ENCODE data around the gene LRRC36.

LRRC36 gene

DNA sequence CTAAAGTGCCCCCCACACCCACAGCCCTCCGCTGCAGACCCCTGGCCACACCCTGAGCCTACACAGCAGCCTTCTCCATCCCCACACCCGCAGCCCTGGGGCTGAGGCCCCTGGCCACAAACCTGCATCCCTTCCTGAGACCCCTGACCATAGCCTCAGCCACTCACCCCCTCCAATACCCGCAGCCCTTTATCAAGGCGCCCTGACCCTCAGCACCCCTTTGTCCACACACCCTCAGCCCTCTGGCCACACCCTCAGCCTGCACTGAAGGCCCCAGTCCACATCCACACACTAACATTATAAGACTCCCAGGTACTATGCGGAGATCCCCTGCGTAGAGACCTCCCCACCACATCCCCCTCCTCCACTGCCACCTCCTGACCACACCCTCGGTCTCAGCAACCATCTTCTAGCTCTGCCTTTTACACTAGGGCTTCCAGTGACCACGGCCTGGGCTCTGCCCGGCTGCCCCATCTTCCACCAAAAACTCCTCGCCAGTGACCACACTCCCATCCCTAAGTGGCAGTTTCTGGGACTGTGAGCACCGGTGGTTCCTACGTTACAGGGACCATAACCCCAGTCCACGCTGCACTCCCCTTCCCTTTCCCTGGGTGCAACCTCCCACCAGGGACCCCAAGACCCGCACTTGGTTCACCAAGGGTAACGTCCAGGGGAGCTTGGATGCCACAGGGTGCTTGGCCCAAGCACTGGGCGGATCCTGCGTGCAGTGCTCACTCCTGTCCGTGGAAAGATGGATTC is 65.9 kb downstream of the LRRC36 start:
- DNase-seq = no peak

DNA sequence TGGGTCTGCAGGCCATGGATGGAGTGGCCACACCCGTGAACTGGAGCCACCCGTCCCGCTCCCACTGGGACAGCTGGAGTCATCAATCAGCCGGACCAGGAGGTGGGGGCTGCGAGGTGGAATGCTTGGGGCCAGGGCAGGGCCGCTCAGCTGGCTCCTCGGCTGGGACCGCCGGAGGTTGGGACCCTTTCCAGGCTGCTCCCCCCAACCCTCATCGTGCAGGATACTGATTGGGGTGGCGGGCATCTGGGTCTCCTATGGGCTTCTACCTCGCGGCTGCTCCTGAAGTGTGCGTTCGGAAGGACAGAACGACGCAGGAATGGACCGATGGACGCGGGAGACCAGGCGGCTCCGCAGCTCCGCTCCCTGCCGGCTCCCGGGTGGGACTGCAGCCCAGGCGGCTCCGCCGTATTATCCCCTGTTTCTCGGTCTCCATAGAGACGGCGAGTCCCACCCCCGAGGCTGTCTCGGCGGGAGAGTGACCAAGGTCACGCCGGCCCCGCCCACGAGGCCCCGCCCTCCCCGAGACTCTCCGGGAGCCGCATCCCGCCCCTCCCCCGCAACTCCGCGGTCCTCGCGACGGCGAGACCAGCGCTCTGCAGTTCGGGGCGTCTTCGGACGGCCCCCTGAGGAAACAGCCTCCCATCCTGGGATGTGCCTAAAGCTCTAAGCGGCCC is 66.6 kb downstream of the LRRC36 start, which contains the start of gene TPPP3:
Gene TPPP3 (minus strand): TSS at position 388 of the 677 bp plus-strand sequence. CDS start 2,387 bp downstream, outside the sequence.
- peak; percentile 75 to 86 for DNase-seq

DNA sequence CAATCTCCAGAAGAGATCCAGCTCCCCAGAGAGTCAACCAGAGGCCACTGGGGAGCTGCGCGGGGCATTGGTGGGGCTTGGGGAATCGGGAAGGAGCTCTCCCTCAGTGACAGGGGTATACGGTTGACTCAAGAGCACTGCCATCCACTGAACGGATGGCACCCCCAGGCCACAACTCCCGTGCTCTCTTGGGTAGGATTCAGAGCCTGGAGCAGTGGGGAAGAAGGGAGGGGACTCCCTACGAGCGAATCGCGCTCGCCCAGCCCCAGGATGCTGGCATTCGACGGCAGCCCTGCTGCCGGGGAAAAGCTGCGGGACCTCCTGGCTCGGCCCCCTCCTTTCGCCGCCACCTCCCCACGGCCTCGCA is 67.2 kb downstream of the LRRC36 start:
- no peak for DNase-seq

DNA sequence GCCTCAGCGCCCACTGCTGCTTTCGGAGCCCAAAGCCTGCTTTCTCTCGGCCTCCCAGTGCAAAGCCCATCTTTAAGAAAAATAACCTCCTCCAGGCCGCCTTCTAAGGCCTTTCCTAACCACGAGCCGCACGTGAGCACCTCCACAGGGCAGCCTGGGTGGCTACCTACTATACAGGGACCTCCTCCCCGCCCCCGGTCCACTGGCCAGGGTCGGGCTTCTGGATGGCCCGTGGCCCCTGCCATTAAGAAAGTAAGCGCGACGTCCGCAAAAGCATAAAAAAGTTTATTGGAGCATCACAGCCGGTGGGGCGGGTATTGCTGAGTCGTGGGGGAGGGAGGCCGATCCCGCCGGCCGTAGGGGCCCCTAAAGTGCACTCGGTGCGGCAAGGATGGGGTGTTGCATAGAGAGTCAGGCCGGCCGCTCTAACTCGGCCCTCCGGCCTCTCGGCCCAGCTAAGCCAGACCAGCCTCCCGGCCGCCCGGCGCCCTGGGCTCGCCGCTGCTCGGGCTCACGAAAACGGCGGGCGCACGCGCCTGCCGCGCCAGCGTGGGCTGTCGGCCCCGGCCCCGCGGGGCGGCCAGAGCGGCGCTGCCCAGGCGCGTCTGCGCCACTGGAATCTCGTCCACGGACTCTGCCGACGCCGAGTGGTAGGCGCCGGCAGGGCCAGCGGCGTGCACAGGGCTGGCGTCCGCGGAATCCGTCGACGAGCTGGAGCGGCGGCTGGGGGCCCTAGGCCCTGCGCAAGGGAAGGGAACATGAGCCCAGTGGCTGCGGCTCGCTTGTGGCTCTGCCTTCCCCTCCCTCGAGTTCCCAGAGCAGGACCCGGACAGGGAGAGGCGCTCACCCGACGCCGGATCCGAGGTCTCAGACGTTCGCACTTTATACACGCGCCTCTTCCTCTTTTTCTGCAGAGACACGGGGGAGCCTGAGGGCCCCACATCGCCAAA is 67.8 kb downstream of the LRRC36 start:
- DNase-seq = no peak

DNA sequence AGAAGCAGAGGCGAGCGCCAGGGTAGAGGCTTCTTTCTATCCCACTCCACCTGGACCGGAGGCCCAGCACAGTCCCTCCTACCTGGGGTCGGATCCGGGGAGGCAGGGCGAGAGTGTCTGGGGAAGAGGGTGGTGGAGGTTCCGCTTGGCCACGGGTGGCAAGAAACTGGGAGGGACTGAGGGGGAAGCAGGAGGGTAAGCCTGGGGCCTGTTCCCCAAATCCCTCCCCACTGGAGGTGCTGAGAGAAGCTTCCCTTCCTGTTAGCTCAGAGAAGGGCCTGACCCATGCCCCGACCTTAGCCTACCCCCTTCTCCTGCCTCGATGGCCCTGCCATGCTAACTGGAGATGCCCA is 68.5 kb downstream of the LRRC36 start:
- DNase-seq = no peak

DNA sequence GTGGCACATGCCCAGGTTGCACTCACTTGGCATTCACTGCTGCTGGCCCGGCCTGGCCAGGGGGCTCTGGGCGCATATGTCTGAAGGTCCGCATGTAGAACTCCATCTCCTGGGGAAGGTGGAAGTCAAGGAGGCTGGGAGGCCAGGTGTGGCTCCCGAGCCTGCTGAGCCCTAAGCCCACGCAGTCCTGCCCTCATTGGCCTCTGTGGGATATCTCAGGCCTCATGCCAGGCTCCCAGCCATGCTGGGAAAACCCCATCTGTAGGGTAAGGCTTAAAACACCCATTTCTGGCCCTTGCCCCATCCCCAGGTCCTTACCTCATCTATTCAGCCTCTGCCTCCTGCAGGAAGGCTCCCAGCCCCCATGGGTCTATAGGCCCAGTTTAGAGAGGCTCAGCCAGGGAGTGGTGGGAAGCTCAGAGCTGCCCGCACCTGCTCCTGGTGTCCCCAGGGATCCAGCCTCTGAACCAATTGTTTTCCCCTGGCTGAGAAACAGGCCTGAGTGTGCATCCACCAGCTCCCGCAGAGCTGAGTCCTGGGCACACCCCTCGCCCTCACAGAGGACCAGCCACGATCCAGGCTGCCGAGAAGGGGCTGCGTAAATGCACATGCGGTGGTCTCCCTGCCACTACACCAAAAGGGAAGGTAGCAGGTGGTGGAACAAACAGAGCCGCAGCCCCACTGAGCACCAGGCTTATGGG is 69.0 kb downstream of the LRRC36 start:
- no peak for DNase-seq

DNA sequence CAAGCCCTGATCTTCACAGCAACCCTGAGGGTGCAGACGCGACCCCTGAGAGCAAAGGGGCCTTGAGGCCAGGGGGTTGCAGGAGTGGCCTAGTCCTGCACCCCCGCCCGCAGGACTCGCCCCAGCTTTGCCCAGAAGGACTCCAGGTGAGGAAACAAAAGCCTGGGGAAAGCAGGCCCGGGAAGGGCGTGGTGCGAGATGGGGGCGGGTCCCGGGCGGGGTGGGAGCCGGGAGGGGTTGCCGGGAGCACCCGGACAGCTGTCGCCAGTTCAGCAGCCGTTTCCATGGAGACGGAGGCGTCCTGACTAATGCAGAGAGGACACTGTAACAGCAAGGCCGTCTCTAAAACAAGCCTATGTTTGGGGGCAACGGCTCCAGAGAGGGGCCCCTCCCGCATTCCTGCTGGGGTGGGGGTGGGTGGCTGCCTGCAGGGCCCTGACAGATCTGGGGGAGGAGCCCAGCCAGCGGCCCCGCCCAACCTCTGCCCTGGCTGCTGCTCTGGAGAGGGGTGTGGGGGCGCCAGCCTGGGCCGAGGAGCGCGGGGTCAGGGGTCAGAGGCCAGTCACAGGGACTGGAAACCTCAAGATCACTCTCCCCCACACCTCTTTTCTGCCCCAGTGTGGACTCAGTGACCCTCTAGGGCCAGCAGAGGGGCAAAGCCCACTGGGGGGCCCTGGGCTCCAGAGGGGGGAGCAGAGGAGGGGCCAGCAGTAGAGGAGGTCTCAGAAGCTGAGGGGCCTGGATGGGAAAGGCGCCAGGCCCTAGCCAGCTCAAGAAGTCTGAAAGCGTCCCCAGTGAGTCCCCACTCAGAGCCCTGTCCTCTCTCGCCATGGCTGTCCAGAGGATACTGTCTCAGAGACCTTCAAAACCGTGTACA is 69.8 kb downstream of the LRRC36 start:
- DNase-seq = no peak

DNA sequence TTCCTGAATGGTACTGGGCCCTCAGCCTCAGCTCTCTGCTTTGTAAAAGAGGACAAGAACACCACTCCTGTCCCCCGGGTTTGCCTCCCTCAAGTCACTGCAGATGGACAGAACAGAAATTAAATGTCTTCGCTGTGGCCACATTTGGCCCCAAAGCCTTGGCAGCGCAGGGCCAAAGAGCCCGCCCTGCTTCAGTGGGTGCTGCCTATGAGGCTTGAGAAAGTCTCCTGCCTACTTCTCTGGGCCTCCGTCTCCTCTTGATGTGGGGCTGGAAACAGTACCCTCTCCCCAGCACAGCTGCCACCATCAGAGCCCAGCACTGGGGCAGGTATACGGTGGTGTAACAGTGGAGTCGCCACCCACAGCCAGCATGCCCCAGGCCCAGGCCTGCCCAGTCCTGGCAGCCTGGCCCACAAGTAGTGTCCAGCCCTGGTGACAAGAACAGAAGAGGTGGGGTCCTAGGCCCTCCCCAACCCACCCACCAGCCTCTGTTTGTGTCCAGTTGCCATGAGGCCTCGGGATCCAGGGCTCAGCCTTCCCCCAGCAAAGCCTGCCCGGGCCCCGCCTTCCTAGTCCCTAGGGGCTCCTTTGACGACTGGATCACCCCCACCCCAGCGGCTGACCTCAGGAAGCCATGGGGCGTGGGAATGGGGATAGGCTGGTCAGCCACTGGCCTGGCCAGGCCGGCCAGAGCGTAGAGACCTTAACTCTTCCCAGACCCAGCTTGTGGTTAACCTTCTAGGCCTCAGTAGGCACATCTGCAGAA is 70.6 kb downstream of the LRRC36 start:
- DNase-seq = no peak

DNA sequence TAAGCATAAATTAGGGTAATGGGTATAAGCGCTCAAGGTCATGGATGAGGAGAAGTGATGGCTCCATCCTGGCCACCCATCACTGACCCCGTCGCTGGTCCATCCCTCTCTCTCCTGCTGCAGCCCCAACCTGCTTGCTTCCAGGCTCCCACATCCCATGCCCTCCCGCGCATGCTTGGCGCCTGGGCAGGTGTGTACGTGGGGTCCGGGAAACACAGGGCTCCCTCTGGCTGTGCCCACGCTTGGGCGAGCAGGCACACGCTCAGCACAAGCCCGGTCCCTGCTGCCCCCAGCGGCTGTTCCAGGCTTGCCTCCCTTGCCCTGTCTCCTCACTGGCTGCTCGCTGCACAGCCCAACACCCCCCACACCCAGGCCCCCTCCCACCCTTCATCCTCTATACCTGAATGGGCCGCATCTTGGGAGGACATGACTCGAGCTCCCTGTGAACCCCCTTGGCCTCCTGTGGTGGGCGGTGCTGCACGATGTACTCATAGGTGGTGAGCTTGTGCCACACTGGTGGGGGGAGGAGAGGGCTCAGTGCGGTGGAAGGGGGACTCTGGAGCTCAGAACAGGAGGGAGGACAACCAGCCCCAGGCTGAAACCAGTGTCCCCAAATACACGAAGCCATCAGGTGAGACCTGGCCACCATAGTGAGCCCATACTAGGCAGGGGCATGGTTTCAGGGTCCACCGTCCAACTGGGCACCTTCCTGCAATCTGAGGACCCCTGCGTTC is 71.4 kb downstream of the LRRC36 start:
- DNase-seq = no peak

DNA sequence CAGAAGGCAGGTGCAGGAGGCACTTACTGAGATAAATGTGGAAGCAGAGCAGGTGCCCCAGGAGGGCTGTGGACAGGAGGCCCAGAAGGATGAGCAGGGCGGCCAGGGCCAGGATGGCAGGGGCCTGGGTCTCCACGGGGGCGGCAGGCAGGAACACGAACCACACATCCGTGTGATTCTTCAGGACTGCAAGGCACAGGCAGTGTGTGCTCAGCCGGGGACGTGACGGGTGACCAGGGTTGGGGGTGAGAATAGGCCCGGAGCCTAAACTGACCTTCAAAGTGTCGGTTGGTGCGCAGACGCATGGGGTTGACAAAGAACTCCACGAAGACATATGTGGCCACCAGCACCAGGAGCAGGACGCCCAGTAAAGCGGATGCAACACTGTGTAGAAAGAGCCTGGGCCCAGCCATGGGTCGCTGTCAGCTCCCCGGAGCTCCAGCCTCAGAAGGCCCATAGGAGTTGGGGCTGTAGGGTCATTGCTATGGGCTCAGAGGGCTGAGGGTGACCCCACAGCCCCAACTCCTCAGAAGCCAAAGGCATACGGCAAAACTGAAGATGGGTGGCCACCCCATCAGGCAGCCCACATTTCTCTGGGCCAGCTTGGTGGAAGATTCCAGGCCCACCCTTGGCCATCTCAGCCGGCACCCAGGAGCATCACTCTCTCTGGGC is 72.1 kb downstream of the LRRC36 start:
- no peak for DNase-seq

DNA sequence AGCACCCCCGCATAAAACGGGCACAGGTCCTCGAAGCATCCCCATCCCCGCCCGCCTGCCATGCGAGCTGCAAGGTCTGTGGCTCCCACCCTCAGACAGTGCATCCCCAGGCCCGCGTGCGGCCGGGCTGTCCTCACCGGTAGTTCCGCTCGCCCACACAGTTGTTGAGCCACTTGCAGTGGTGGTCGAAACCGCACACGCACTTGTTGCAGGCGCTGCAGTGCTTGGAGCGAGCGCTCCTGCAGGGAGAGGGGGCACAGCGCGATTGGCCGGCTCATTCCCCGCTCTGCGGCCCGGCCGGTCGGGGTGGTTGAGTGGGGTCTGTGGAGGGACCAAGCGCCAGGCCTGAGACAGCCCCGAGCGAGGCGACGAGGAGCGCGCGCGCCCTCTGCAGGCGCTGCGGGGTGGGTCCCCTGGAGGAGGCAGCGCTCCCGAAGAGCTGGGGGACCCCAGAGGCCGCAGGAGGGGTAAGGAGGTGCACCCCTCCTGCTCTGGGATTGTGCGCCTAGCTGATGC is 72.7 kb downstream of the LRRC36 start:
- peak; percentile 25 to 36 for DNase-seq

DNA sequence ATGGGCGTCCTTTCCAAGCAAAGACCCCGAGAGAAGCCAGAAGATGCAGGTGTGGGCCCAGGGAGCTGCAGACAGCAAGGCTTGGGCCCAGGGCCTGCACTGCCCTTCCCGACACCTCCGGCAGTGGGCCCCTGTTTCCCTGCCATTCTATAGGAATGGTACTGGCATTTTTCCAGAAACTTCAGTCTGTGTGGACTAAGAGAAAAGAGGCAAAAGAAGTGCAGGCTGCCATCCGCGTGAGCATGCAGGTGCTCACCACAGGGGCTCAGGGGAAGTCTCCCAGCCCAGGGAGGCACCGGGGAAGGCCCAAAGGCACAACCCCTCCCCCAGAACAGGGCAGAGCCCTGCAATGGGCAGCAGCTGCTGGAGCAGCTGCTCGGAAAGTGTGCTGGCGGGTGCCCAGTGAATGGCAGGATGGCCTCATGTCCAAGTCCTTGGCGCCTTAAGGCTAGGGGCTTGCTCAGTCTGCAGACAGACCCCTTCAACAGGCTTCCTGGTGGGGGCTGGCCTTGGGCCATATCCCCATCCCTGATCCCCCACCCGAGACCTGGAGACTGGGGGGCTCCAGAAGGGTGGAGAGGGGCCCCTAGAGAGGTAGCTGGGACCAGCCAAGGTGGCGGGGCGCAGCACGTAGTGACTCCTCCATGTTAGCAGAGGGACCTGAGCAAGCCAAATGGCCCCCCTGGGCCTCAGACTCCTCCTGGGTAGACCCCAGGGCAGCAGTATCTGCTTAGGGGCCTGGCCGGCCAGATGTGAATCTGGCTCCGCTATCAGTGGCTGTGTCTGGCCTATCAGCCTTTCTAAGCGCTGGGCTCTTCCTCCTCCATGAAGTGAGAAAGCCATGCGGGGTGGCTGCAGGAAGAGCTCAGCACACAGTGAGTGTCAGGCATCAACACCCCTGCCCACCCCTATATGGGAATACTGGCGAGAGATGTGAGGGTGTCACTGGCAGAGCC is 73.4 kb downstream of the LRRC36 start:
- DNase-seq = no peak

DNA sequence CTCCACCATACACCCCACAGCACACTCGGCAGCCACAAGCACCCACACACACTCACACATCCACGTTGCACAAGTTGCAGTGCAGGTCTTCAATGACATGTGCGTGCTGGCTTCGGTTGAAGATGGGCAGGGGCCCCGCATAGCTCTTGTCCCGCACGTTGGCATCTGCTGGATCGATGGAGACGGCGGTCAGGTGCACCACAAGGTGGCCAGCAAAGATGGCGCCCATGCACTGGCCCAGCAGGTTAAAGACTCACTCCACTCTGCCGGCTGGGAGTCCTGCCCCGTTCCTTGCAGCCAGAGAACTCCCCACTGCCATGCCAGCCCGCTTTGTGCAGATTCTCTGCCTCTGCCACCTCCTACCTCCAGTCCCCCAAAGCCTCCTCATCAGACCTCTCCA is 74.3 kb downstream of the LRRC36 start:
- no peak for DNase-seq

DNA sequence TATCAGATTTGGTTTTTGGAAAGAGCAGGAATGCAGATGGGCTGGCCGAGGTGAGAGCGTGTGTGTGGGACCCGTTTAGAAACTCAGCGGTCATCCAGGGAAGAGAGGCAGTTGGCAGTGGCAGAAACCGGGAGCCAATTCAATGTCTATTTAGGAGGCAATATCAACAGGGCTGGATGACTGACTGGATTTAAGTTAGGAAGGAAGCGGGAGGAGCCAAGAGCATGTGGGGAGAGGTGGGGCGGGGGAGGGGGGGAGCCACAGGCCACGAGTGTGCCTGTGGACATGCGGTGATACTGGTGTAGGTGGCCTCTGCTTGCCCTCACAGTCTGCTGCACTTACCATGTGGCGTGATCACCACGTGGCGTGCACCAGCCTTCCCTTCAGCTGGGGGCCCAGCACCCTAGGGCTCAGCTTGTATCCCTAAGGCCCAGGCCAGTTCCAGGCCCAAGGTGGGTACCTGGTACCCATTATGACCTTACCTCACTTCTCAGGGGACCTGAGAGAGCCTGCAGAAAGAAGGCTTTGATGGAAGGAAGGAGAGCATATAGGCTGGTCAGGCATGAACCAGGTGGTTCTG is 77.5 kb downstream of the LRRC36 start:
- DNase-seq = no peak

DNA sequence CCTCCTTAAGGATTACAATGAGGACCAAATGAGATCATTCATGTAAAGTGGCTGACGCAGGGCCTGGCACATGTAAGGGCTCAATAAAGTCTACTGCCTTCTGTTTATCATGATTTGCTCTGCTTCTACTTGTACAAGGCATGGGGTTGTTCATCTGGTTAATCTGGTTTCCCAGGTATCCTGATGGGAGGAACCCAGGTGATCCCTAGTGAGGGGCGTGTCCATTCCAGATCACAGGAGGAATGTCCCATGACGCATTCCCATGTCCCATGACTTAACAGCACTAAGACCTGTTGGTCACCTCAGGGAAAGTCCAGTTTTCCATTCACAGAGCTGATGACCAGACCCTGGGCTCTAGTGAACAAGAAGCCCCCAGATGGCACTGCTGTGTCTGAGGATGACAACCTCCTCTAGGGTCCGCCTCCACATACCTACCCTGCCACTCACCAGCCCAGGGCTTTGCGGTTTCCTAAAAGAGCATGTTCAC is 78.2 kb downstream of the LRRC36 start:
- DNase-seq = no peak

DNA sequence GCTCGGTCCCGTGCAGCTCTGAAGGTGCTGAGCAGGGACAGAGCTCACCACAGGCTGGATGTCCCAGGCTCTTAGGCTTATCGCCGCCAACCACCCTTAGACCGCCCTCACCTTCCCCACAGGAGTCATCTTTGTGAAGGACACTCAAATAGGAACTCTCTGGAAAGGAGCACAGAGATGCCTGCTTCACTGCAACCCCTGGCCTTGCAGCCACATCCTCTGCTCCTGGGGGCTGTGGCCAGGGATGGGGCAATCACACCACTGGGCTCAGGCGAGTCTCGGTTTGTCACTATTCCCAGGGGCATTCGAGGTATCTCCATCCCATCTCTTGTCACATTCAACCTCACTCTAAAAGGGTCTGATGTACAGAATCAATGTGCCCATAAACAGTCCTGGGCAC is 78.7 kb downstream of the LRRC36 start:
- DNase-seq = no peak
